GM21723 (cell line): ENCODE measurements around the gene JARID2.
"Not testable (repeated sequence)": the region's sequence is repeated elsewhere in the genome, so short reads cannot be mapped to it uniquely, and the experiment has no call there.

Experiments used
- ATAC-seq: cut with Tn5 transposase; IDR thresholded peaks from one replicate; pipeline ENCODE4 v1.9.1; 2021; ENCODE audit warnings: mild to moderate bottlenecking, moderate library complexity; ENCODE audit not compliant: unreplicated experiment

Gene JARID2

DNA sequence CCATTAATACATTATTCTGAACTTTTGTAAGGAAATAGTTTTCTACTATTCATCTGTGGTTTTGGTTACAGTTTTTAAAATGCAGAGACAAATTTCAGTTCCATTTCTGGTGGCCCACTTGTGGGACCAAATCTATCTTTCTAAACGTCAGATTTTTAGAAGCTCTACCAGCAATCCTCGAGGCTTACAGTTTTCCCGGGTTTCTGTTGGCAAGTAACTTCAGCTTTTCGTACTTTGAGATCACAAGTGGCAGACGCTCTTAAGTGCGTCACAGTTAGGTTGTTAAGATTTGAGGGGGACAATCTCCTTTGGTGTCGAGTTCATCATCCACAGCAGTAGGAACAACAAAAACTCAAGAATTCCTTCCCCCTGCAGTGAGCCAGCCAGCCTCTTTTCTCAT is 60.0 kb downstream of the JARID2 start:
- no peak for ATAC-seq

DNA sequence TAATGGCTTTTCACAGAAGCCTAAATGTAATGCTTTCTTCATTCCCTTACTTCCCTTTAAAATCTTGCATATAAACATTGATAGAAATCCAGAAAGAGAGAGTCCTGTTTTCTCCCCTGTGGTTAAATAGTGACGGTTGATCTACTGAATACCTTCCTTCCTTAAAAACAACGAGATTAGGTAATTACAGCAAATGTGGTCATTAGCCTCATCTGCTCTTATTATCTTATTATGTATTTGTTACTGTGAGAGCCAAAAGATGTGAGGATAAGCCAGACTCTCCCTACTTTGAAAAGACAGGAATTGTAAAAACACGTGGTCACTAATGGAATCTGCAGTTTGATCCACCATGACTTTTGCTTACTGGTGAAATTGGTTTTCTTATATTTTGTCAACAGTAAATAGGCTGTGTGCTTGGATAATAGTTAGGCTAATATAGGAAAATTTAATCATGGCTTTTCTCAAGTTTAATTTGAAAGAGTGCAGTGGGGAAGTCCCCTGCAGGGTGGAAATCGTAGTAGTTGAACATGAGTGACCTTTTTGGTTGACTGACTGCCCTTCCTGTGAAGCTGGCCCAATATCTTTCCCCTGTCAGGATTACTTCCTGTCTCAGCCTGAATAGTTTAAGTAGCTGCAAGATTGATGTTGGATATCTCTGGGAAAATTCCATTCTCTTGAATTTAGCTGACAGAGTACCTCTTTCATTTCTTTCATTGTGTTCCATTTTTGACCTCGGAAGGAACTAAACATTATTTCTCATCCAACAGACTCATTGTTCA is 62.8 kb downstream of the JARID2 start:
- no peak for ATAC-seq

DNA sequence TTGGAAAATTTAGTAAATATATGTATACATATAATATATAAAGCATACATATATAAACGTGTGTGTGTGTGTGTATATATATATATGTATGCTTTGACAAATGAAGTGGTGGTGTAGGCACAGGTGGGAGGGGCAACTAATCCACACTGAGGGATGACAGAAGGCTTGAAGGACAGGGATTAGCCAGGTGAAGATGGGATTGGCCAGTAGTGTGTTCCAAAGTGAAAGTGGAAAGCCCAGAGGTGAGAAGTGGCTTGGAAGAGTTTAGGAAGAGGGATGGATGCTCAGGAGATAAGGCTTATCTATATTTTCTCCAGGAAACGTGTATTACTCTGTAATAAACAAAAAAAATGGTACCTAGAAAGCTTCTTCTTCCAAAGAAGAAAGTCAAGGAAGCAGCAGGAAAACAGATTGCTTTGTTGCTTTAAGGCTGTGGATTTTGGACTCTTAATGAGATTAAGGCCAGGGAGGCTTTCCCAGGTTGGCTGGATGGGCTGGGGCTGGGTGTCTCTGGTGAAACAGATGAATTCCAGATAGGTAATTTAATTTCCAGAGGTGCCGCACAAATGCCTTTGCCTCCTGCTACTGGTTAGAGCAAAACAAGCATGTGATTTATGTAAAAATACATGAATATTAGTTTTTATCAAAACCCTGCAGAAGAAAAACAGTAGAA is 63.9 kb downstream of the JARID2 start:
- ATAC-seq = no peak

DNA sequence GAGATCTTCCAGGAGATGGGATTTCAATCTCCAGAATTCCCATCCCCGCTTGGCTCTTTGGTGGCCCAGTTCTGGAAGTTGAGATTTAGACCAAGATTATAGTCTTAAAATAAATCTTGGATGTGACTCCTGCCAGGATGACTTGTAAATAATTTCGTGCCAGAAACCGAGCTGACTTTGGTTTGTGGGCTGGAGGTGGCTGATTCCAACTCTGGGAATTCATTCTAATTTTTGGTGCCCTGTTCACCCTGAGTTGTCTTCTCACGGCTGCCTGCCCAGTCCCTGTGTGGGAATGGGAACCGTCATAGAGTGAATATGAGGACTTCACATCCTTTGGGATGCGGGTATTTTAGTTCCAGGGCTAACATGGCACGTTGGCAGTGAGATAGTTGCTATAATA is 64.8 kb downstream of the JARID2 start:
- no peak for ATAC-seq

DNA sequence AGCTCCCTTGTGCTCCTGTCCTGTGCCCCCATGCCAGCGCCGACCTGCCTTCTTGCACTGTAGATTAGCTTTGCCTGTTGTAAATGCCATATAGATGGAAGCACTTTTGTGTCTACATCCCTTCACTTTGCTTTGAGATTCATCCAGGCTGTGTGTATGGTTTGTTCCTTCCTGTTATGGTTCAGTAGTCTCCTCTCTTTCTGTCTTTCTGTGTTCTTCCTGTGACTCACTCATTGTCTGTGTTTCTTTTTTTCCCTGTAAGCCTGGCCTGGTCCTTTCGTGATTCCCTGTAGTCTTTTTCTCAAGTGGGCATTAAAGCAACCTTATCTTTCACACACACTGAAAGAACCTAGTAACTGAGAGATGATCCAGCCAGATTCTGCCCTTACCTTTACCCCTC is 66.6 kb downstream of the JARID2 start:
- ATAC-seq = no peak

DNA sequence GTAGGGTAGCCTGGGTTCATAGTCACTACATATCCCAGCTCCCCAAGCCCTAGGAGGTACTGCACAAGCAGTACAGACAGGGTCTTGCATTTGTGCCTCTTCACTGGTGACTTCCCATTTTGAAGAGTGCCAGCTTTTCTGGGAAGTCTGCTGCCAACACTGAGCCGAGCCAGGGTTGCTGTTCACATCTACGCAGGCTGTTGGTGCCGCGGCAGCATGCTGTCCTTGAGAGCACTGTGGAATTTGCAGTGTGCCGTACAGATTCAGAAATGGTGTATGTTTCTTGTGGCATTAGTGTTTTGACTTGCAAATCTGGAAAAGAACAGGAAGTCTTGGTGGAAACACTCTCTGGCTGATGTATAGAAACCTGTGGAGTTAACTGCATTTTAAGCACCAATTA is 67.5 kb downstream of the JARID2 start:
- peak; percentile 41 for ATAC-seq

DNA sequence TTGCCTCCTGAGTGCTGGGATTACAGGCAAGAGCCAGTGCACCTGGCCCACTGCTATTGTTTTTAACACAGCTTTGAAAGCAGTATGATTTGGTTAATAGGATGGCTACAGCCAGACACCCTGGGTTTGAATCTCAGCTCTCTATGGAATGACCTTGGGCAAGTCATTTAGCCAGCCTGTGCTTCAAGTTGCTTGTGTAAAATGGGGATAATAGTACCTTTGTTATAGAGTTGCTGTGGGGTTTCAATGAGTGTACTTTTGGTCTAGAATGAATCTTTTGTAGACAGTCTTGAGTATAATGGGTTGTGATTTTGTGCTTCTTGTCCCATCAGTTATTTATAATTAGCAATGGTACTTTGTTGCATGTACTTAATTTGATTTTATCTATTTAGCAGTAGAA is 70.9 kb downstream of the JARID2 start:
- ATAC-seq = no peak

DNA sequence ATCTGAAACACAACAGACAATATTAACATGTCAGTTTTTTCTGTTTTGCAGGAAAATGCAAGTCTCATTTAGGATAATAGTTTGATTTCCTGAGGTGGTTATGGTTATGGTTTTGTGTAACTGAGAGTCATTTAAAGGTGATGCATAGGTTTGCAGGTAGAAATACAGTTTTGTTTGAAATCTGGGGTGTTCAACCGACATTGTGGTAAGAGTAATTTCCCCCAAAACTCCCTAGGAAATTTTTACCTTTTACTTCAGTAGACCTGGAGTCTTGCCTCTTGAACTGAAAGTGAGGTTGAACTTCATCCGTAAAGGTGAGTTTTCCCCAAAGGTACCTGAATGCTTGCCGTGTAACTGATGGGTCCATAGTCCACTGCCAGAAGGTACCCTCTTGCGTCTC is 71.4 kb downstream of the JARID2 start:
- no peak for ATAC-seq

DNA sequence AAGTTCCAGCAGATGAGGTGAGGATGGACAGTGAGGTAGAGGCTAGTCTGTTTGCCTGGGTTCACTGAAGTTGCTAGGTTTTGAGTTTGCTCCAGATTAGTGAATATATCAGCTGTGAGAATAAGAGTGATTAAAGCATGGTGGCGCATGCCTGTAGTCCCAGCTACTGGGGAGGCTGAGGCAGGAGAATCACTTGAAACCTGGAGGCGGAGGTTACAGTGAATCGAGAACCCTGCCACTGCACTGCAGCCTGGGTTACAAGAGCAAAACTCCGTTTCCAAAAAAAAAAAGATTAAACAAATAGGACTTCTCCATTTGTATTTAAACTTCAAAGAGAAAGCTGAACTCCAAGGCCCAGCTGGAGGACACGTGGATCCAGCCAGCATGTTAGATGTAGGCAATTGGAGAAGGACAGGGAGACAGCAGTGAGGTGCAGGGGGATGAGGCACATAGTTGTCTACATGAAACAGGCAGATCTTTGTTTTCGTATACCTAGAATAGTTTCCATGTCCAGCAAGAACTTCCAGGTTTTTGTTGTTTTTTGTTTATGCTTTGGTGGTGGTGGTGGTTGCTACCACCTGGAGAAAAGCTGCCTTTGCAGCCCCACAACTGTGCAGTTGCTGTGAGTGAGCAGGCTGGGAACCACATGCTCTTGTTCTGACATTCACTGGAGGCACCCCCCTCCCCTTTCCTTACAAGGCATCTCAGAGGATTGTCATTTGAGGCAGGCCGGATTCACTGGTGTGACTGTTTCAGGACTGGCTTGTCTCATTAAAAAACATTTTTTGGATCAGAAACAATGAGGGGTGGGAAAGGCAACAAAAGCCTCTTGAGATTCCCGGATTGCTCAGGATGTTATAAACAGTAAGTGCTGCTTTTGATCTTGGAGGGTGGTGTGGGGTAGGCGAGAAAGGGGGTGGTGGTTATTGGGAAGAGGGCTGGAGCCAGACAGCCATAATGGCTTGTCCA is 72.3 kb downstream of the JARID2 start:
- no peak for ATAC-seq

DNA sequence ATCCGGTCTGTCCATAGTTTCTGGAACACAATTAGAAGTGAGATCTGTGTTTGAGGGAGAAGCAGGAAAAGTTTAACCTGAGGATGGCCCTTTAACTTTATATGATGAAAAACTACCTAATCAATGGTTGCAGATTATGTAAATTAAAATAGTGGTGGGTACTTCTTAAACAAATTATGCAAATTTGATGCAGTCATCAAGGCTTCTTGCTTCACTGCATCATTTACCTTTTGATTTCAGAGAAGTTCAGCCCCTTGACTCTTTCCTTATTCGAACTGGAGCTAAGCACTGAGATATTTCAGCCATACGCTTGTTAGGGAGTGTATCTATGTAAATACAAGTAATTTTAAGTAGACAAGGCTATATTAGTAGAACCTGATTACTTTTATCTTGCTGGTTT is 73.8 kb downstream of the JARID2 start:
- ATAC-seq = no peak

DNA sequence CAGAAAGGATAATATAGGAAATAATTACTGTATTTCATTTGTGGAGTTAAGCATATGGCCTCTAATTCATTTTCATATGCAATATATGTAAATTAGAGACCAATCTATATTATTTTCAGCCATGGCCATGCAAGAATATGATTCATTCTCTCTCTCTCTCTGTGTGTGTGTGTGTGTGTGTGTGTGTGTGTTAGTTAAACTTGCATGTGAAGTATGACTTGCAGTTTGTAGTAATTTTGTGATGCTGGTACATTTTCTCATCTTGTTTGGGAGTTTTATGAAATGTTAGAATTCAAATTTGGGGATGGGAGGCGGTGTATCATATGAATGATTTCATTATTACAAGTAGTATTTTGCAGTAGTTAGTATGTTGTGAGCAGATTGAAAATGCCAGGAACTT is 74.8 kb downstream of the JARID2 start:
- ATAC-seq = no peak

DNA sequence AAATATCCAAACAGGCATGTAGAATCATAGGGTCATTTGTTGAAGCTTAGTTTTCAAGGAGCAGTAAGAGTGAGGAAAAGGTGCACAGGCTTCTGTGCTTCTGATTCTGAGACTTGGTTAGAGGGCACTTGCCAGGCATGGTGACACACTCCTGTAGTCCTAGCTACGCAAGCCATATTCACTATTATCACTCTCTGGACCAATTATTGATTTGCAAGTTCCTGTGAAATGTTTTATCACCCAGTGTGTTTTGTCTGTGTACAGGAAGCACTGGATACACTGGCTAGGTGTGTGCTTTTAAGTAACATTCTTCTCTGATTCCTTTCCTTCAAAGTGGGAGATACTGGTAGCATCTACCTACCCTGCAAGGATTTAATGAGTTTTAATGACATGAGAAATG is 76.3 kb downstream of the JARID2 start:
- ATAC-seq = no peak

DNA sequence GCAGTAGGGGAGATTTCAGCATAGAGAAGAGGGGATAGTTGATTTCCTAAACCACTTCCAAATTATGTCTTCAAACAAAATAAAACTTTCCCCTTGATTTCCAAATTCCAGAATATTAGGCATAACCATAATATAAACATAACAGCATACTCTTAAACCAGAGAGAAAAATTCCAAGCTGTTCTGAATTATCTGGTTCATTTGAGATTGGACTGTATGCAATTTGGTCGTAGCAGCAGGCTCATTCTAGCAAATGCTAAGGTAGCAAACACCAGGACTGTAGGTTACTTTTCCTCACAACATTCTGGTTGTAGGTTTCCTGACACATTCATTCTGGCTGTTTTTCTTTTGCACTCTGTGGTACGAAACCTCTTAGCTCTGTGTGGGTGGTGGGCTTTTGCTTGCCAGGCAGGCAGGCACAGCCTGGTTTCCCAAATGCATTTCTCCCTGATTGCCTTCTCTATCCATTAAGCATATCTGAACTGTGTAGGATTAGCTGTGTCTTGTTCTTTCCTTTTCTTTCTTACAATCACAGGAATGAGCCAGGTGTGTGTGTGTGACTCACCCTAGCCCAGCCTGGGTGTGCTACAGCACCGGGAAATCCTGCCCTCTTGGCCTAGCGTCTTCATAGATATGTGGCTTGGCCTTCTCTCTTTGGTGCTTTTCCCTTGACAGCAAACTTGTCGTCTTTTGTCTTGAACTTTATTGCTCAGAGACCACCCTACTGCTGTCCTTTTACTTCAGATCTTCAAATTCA is 77.1 kb downstream of the JARID2 start:
- ATAC-seq = no peak

DNA sequence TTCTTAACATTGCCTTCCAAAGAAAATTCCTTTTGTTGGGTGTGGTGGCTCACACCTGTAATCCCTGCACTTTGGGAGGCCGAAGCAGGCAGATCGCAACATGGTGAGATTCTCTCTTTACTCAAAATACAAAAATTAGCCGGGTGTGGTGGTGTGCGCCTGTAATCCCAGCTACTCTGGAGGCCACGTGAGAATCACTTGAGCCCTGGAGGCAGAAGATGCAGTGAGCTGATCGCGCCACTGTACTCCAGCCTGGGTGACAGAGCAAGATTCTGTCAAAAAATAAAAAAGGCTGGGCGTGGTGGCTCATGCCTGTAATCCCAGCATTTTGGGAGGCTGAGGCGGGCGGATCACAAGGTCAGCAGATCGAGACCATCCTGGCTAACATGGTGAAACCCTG is 77.7 kb downstream of the JARID2 start:
- ATAC-seq = not testable (repeated sequence)

DNA sequence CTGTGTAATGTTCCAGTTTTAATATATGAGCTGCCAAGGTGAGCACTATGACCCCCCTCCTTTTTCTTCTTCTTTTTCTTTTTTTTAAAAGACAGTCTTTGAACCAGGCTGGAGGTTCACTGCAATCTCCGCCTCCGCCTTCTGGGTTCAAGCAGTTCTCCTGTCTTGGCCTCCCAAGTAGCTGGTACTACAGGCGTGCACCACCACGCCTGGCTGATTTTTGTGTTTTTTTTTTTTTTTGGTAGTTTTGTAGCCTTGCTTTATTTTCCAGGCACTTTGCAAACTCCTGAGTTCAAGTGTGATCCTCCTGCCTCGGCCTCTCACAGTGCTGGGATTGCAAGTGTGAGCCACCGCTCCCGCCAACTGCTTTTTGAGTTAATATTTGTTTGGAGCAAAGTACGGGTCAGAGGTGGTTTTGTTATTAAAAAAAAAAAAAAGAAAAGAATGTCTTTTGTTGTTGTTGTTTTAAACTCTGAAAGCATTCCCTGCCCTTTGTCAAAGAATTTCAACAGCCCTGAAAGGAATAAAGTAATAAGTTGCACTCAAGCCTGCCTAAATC is 78.6 kb downstream of the JARID2 start:
- ATAC-seq = no peak

DNA sequence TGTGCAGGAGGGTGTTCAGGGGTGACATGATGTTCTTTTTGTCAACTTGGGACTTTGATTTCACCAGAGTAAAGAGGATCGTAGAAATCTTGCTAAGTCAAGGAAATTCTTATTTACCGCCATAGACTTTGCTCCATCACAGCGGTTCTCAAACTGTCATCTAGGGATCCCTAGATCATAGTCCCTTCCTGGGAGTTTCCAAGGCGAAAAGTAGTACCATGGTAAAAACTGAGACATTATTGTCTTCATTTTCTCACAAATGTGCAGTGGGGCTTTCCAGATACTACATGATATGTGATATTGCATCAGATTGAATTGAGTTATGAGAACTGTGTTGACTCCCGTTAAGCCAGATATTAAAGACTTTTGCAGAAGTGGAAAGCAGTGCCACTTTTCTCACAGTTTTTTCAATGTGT is 79.7 kb downstream of the JARID2 start:
- no peak for ATAC-seq

DNA sequence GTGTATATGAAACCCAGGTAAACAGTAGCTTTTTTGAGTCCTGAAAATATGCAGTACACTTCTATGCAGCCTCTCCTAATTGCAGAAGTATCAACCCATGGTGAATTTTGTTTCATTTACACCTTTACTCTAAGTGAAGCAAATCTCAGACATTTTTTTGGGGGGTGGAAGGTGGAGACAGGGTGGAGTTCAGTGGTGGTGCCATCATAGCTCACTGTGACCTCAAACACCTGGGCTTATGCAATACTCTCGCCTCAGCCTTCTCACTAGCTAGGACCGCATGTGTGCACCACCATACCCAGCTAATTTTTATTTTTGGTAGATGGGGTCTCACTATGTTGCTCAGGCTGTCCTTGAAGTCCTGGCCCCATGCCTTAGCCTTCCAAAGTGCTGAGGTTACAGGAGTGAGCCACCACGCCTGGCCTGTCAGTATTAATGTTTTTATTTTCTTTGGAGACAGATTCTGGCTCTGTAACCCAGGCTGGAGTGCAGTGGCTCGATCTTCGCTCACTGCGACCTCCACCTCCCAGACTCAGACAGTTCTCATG is 80.3 kb downstream of the JARID2 start:
- peak; percentile 40 for ATAC-seq

DNA sequence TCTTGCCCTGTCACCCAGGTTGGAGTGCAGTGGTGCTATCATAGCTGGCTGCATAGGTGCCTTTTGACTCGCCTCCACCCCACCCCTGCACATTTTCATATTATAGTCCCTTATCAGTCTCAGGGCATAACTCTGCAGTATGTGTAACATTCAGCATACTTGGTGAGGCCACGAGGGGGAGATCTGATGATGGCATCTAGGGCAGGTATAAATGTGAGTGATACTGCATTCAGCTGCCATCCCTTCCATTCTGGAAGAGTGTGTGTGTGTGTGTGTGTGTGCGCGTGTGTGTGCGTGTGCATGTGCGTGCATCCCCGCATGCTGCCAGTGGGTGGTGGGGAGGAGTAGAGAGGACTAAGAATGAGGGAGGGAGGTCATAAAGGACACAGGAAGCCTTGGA is 81.4 kb downstream of the JARID2 start:
- ATAC-seq = no peak

DNA sequence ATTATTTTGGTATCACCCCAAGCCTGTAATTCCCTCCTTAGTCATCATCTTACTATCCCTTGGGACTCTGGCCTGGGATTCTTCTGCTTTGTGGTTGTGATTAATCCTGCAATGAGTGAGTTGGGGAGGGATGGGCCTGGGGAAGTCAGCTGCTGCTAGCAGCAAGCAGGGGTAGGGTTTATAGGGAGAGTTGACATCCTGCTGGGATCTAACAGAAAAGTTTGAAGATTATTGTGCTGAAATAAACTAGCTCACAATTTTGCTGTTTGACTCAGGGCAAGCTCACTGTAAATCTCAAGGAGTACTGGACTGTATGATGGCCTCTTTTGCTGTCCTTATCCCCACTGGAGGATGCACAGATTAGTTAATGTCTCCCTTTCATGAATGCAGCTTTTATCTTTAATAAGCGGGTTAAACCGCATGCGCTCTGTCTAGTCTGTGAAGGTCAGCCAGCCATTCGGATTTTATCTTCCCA is 83.4 kb downstream of the JARID2 start:
- ATAC-seq = no peak
